ENCODE results near the gene SCRN1. TPM values are rescaled to one million over a fixed set of nuclear protein-coding genes. Genes with fewer than 3 reads are reported as not detected.

The SCRN1 gene
- total and polyA plus RNA-seq, 2 donors from 2014 or later, result 22.2 to 85.6 TPM

GRCh38 chr7:29882481-29882880, 107.1 kb downstream of the SCRN1 start:
- intact Hi-C loops (cut with DNase I), result no loop called here
- H3K27ac ChIP-seq (ENCODE audit: low read depth in 2 of 2, low read length in 2 of 2), result no peak overlapping the region
- no peak overlapping the region for H3K4me3 ChIP-seq (ENCODE audit: low read length in 3 of 3)
- no peak for FAIRE-seq
- TF ChIP-seq CTCF (IDR thresholded peaks at IDR 0.05; ENCODE audit: borderline replicate concordance, extremely low read depth, insufficient read depth), result no peak
- no peaks in the 10 kb centered on the region for H3K36me3 ChIP-seq (ENCODE audit: control insufficient read depth in 2 of 3, insufficient read depth in 3 of 3, low read length in 3 of 3)
- peaks cover 0 to 2% (median 0%) of the 10 kb centered on the region in 3 donors for H3K4me1 ChIP-seq (ENCODE audit: control insufficient read depth in 2 of 3, insufficient read depth in 2 of 3, low read depth in 1 of 3, low read length in 3 of 3)
- H3K9ac ChIP-seq (ENCODE audit: low read length in 3 of 3), result no peak overlapping the region
- no peaks in the 10 kb centered on the region for H3K9me3 ChIP-seq (ENCODE audit: control insufficient read depth in 2 of 3, insufficient read depth in 1 of 3, low read length in 3 of 3)
- no peaks in the 10 kb centered on the region for H3K27me3 ChIP-seq (ENCODE audit: control insufficient read depth, insufficient read depth, low read length)
- DNase-seq, result no peak

GRCh38 chr7:29881724-29882123, 107.9 kb downstream of the SCRN1 start:
- FAIRE-seq (no peak), DNase-seq (peak in 3 of 5 donors; percentile 16 to 37 (median 31))
- Histone ChIP-seq H3K4me3 (ENCODE audit: low read length in 3 of 3) (no peak overlapping the region), H3K9ac (ENCODE audit: low read length in 3 of 3) (no peak overlapping the region), H3K9me3 (ENCODE audit: control insufficient read depth in 2 of 3, insufficient read depth in 1 of 3, low read length in 3 of 3) (no peaks in the 10 kb centered on the region), H3K4me1 (ENCODE audit: control insufficient read depth in 2 of 3, insufficient read depth in 2 of 3, low read depth in 1 of 3, low read length in 3 of 3) (peaks cover 0 to 2% (median 0%) of the 10 kb centered on the region in 3 donors), H3K27ac (ENCODE audit: low read depth in 2 of 2, low read length in 2 of 2) (no peak overlapping the region), H3K36me3 (ENCODE audit: control insufficient read depth in 2 of 3, insufficient read depth in 3 of 3, low read length in 3 of 3) (no peaks in the 10 kb centered on the region), H3K27me3 (ENCODE audit: control insufficient read depth, insufficient read depth, low read length) (no peaks in the 10 kb centered on the region)
- intact Hi-C loops (cut with DNase I), result no loop called here
- TF ChIP-seq CTCF (IDR thresholded peaks at IDR 0.05; ENCODE audit: borderline replicate concordance, extremely low read depth, insufficient read depth), result no peak

- Histone ChIP-seq H3K27ac (ENCODE audit: low read depth in 2 of 2, low read length in 2 of 2) (no peak overlapping the region), H3K4me3 (ENCODE audit: low read length in 3 of 3) (no peak overlapping the region), H3K9ac (ENCODE audit: low read length in 3 of 3) (no peak overlapping the region), H3K4me1 (ENCODE audit: control insufficient read depth in 2 of 3, insufficient read depth in 2 of 3, low read depth in 1 of 3, low read length in 3 of 3) (peaks cover 0 to 2% (median 0%) of the 10 kb centered on the region in 3 donors), H3K27me3 (ENCODE audit: control insufficient read depth, insufficient read depth, low read length) (no peaks in the 10 kb centered on the region), H3K36me3 (ENCODE audit: control insufficient read depth in 2 of 3, insufficient read depth in 3 of 3, low read length in 3 of 3) (no peaks in the 10 kb centered on the region), H3K9me3 (ENCODE audit: control insufficient read depth in 2 of 3, insufficient read depth in 1 of 3, low read length in 3 of 3) (no peaks in the 10 kb centered on the region)
- DNase-seq (no peak), FAIRE-seq (no peak)
- TF ChIP-seq CTCF (IDR thresholded peaks at IDR 0.05; ENCODE audit: borderline replicate concordance, extremely low read depth, insufficient read depth), result no peak
- intact Hi-C loops (cut with DNase I), result no loop called here
These were observed 110.0 kb downstream of the SCRN1 start for GRCh38 chr7:29879609-29880008.

GRCh38 chr7:29878081-29878688, 111.4 kb downstream of the SCRN1 start:
- Histone ChIP-seq H3K4me3 (ENCODE audit: low read length in 3 of 3) (no peak overlapping the region), H3K27ac (ENCODE audit: low read depth in 2 of 2, low read length in 2 of 2) (no peak overlapping the region), H3K9ac (ENCODE audit: low read length in 3 of 3) (no peak overlapping the region), H3K9me3 (ENCODE audit: control insufficient read depth in 2 of 3, insufficient read depth in 1 of 3, low read length in 3 of 3) (no peaks in the 10 kb centered on the region), H3K4me1 (ENCODE audit: control insufficient read depth in 2 of 3, insufficient read depth in 2 of 3, low read depth in 1 of 3, low read length in 3 of 3) (no peaks in the 10 kb centered on the region), H3K27me3 (ENCODE audit: control insufficient read depth, insufficient read depth, low read length) (no peaks in the 10 kb centered on the region), H3K36me3 (ENCODE audit: control insufficient read depth in 2 of 3, insufficient read depth in 3 of 3, low read length in 3 of 3) (no peaks in the 10 kb centered on the region)
- peak; percentile 56 for TF ChIP-seq CTCF (IDR thresholded peaks at IDR 0.05; ENCODE audit: borderline replicate concordance, extremely low read depth, insufficient read depth)
- FAIRE-seq, result peak; percentile 76
- intact Hi-C loops (cut with DNase I), result no loop called here
- DNase-seq, result peak in 3 of 5 donors; percentile 40 to 77 (median 61)

Data from kidney (tissue), 14 donors.